GM23248 (cell line): Measurements from ENCODE around the gene SEMA4D.

Experiments
- EZH2 ChIP-seq: fragments of 200-600 bp; sonication (generic); IDR thresholded peaks from 2 replicates; pipeline ENCODE4 v1.6.1; 2018; ENCODE audit warnings: antibody characterized with exemption, mild to moderate bottlenecking; ENCODE audit not compliant: insufficient read depth, poor library complexity, severe bottlenecking
- EZH2phosphoT487 ChIP-seq: fragments of 200-600 bp; sonication (generic); IDR thresholded peaks from 2 replicates; pipeline ENCODE4 v1.6.1; 2018; ENCODE audit warnings: antibody characterized with exemption, moderate library complexity, mild to moderate bottlenecking, low read depth; ENCODE audit not compliant: insufficient read depth

DNA sequence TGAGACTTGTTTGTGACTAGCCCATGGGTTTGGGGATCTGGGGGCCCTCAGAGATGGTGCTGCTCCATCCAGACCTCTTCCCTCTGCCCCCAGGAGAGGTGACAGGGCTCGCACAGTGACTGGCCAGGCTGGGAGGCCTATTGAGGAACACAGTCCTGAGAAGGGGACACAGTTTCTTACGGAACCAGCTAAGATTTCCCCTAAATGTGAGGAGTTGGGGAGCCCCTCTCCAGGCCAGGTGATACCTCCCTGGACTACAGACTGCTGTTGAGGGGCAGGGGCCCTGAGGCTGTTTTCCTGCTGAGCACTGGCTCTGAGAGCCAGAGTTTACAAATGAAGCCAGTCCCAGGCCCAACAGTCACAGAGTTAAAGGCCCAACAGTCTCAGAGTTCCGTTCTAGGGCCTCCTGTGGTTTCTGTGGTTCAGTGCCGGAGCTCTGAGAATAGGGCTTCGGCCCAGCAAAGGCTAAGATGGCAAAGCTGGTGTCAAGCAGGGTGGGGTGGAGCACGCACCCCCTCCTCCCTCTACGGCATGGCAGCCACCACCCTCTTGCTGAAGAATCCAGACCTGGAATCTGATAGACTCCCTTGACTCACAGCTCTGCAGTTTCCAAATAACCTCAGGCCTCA is 1.1 kb upstream of the SEMA4D start:
- TF ChIP-seq EZH2 (no peak), EZH2phosphoT487 (no peak)
